ENCODE results near the gene TMEM272. TPM values are rescaled to one million over a fixed set of nuclear protein-coding genes. Genes with fewer than 3 reads are reported as not detected.

The TMEM272 gene
- total and polyA plus RNA-seq, 9 of the 15 experiments (the other 6 are each of a cell fraction or from before 2014, with no cell fraction given), result 0.04 to 0.16 (median 0.06) TPM; not detected in 2

- intact Hi-C loops (cut with micrococcal nuclease), result no loop called here
- H3K4me1 ChIP-seq (replicated peaks in 1 of 2; ENCODE audit: control insufficient read depth in 2 of 2, insufficient read depth in 2 of 2, low read length in 2 of 2), result peaks cover 13 to 23% of the 10 kb centered on the region in 2 experiments; a peak in 4 of 5 replicates
Observed at GRCh38 chr13:51800486-51800885, 44.5 kb downstream of the TMEM272 start.

More at GRCh38 chr13:51800486-51800885, 44.5 kb downstream of the TMEM272 start:
- no peak for ATAC-seq
- no TSS peak for BruUV-seq (replicated peaks)
- H3K9ac ChIP-seq (ENCODE audit: insufficient read depth in 1 of 2, low read depth in 2 of 2, low read length in 2 of 2), result no peak overlapping the region
- no peak overlapping the region for H3K4me3 ChIP-seq
- DNase-seq (ENCODE audit: extremely low read depth in 1 of 4, low spot score in 3 of 4), result no peak
- no peak overlapping the region for H2AFZ ChIP-seq (ENCODE audit: low read depth, low read length)
- H3K27ac ChIP-seq (ENCODE audit: extremely low read depth, low read depth, low read length), result no peak overlapping the region
- WGBS (ENCODE audit: insufficient coverage, low coverage, missing lambda C conversion rate), result 27% methylated on average over 5 of the region's 5 CpGs
- POLR2A ChIA-PET, result interaction anchor here (0.5 to 1.6 kb wide), 3 partner anchors 158 to 464 kb away, joined by 3 to 5 read pairs (median 3); no protein-coding TSS in a partner anchor
- CTCF ChIA-PET (ENCODE audit: low intra/inter-chr PET ratio), result no interaction called here
- H3K27me3 ChIP-seq (ENCODE audit: control insufficient read depth in 2 of 2, insufficient read depth in 2 of 2, low read length in 2 of 2), result peaks cover 0 to 5% of the 10 kb centered on the region in 2 experiments; a peak in 2 of 5 replicates
- no peaks in the 10 kb centered on the region for H3K36me3 ChIP-seq (ENCODE audit: control insufficient read depth, insufficient read depth, low read length)
- TF ChIP-seq VEZF1 (CRISPR knock-in tag; IDR thresholded peaks at IDR 0.05) (no peak), MAFF (IDR thresholded peaks at IDR 0.05; ENCODE audit: low read length) (no peak), TFE3 (CRISPR knock-in tag; IDR thresholded peaks at IDR 0.05) (no peak), TAF1 (IDR thresholded peaks at IDR 0.05; ENCODE audit: control insufficient read depth, extremely low read depth, insufficient read depth, low read length, severe bottlenecking) (no peak), ESRRA (IDR thresholded peaks at IDR 0.05; ENCODE audit: borderline replicate concordance, low read depth) (no peak), AFF1 (IDR thresholded peaks at IDR 0.05; ENCODE audit: low read depth in 1 of 2, partially characterized antibody in 2 of 2) (no peak)
- no peak overlapping the region for H3K4me2 ChIP-seq (ENCODE audit: insufficient read depth, low read length)
- FAIRE-seq, result no peak
- in situ Hi-C loops (cut with MboI), result no loop called here
- H3K9me1 ChIP-seq (ENCODE audit: control insufficient read depth, insufficient read depth, low read length), result no peaks in the 10 kb centered on the region
- no peaks in the 10 kb centered on the region for H4K20me1 ChIP-seq (replicated peaks; ENCODE audit: control insufficient read depth, insufficient read depth, low read length)
- peaks cover 7% of the 10 kb centered on the region; the same call in 1 of the 3 replicates for H3K79me2 ChIP-seq (ENCODE audit: control insufficient read depth, insufficient read depth, low read length)
- H3K9me3 ChIP-seq (replicated peaks; ENCODE audit: control insufficient read depth, insufficient read depth, low read depth, low read length), result no peaks in the 10 kb centered on the region
